ENCODE results near the gene CDC42BPG. TPM values are rescaled to one million over a fixed set of nuclear protein-coding genes. Genes with fewer than 3 reads are reported as not detected.

Gene CDC42BPG
- total and polyA plus RNA-seq, 2 donors (not counting 1 experiment from before 2014, with no cell fraction given), result 0.03 to 0.33 TPM

DNA sequence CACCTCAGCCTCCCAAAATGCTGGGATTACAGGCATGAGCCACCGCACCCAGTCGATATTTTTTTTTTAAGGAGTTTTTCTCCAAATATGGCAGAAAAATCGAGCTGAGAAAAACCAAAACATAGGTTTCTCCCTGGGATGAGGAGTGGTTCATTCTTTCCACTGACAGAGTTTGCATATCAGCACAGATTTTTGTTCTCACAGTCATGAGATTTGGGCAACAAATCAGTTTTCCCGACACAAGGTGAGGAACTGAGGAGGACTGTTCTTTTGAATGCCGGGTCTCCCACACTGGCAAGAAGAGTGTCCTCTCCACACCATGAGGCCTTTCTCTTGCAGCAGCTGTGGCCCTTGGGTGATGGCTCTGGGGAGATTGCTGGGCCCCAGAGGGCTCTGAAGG is 37.8 kb upstream of the CDC42BPG start:
- DNase-seq (ENCODE audit: low read depth in 2 of 2), result no peak
- no peak overlapping the region for H3K4me2 ChIP-seq (ENCODE audit: extremely low read depth, insufficient read depth, low read length)
- no peak for TF ChIP-seq EZH2 (IDR thresholded peaks at IDR 0.05; ENCODE audit: low read length, missing control alignments)
- TF ChIP-seq, protein P1, sequence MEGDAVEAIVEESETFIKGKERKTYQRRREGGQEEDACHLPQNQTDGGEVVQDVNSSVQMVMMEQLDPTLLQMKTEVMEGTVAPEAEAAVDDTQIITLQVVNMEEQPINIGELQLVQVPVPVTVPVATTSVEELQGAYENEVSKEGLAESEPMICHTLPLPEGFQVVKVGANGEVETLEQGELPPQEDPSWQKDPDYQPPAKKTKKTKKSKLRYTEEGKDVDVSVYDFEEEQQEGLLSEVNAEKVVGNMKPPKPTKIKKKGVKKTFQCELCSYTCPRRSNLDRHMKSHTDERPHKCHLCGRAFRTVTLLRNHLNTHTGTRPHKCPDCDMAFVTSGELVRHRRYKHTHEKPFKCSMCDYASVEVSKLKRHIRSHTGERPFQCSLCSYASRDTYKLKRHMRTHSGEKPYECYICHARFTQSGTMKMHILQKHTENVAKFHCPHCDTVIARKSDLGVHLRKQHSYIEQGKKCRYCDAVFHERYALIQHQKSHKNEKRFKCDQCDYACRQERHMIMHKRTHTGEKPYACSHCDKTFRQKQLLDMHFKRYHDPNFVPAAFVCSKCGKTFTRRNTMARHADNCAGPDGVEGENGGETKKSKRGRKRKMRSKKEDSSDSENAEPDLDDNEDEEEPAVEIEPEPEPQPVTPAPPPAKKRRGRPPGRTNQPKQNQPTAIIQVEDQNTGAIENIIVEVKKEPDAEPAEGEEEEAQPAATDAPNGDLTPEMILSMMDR (conservative IDR thresholded peaks at IDR 0.05 in 1 of 2, IDR thresholded peaks at IDR 0.05 in 1 of 2; ENCODE audit: low read depth in 1 of 2, low read length in 2 of 2), result no peak

DNA sequence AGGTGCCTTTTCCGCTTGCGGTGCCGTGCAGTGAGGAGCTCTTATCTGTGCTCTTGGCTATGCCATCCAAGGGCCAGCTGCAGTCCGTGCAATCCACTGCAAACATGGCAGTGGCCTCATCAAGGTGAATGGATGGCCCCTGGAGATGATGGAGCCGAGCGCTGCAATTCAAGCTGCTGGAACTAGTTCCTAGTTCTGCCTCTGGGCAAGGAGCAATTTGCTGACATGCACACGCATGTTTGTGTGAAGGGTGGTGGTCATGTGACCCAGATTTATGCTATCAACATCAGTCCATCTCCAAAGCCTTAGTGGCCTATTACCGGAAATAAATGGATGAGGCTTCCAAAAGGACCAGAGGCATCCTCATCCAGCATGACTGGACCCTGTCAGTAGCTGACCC is 37.0 kb upstream of the CDC42BPG start:
- TF ChIP-seq EZH2 (IDR thresholded peaks at IDR 0.05; ENCODE audit: low read length, missing control alignments), result no peak
- TF ChIP-seq, protein P1 (conservative IDR thresholded peaks at IDR 0.05 in 1 of 2, IDR thresholded peaks at IDR 0.05 in 1 of 2; ENCODE audit: low read depth in 1 of 2, low read length in 2 of 2), result no peak
- Histone ChIP-seq H2AFZ (ENCODE audit: low read length) (no peak overlapping the region), H3K4me1 (ENCODE audit: control insufficient read depth, extremely low read depth, insufficient read depth, low read length) (peaks cover 4% of the 10 kb centered on the region), H4K20me1 (ENCODE audit: control insufficient read depth, extremely low read depth, insufficient read depth, low read length) (no peaks in the 10 kb centered on the region), H3K4me2 (ENCODE audit: extremely low read depth, insufficient read depth, low read length) (no peak overlapping the region), H3K27me3 (ENCODE audit: control insufficient read depth, insufficient read depth, low read length) (no peaks in the 10 kb centered on the region), H3K9ac (ENCODE audit: insufficient read depth, low read length) (no peak overlapping the region), H3K36me3 (ENCODE audit: control insufficient read depth, insufficient read depth, low read length) (no peaks in the 10 kb centered on the region), H3K4me3 (replicated peaks in 1 of 4; ENCODE audit: control extremely low read depth in 1 of 4, insufficient read depth in 1 of 4, low read depth in 3 of 4, low read length in 4 of 4) (no peak overlapping the region), H3K9me3 (ENCODE audit: control insufficient read depth, insufficient read depth, low read depth, low read length) (no peaks in the 10 kb centered on the region), H3K79me2 (ENCODE audit: control insufficient read depth, insufficient read depth, low read length) (peaks cover 19% of the 10 kb centered on the region), H3K27ac (ENCODE audit: insufficient read depth, low read length) (no peak overlapping the region)
- no peak for DNase-seq (ENCODE audit: low read depth in 2 of 2)

More for the DNA sequence above, 37.8 kb upstream of the CDC42BPG start:
- no peak overlapping the region for H3K9ac ChIP-seq (ENCODE audit: insufficient read depth, low read length)
- H2AFZ ChIP-seq (ENCODE audit: low read length), result no peak overlapping the region
- no peak overlapping the region for H3K27ac ChIP-seq (ENCODE audit: insufficient read depth, low read length)
- H3K79me2 ChIP-seq (ENCODE audit: control insufficient read depth, insufficient read depth, low read length), result peaks cover 11% of the 10 kb centered on the region
- H3K4me1 ChIP-seq (ENCODE audit: control insufficient read depth, extremely low read depth, insufficient read depth, low read length), result peaks cover 4% of the 10 kb centered on the region
- no peaks in the 10 kb centered on the region for H3K27me3 ChIP-seq (ENCODE audit: control insufficient read depth, insufficient read depth, low read length)
- H3K9me3 ChIP-seq (ENCODE audit: control insufficient read depth, insufficient read depth, low read depth, low read length), result no peaks in the 10 kb centered on the region
- H4K20me1 ChIP-seq (ENCODE audit: control insufficient read depth, extremely low read depth, insufficient read depth, low read length), result no peaks in the 10 kb centered on the region
- no peaks in the 10 kb centered on the region for H3K36me3 ChIP-seq (ENCODE audit: control insufficient read depth, insufficient read depth, low read length)
- H3K4me3 ChIP-seq (replicated peaks in 1 of 4; ENCODE audit: control extremely low read depth in 1 of 4, insufficient read depth in 1 of 4, low read depth in 3 of 4, low read length in 4 of 4), result no peak overlapping the region

DNA sequence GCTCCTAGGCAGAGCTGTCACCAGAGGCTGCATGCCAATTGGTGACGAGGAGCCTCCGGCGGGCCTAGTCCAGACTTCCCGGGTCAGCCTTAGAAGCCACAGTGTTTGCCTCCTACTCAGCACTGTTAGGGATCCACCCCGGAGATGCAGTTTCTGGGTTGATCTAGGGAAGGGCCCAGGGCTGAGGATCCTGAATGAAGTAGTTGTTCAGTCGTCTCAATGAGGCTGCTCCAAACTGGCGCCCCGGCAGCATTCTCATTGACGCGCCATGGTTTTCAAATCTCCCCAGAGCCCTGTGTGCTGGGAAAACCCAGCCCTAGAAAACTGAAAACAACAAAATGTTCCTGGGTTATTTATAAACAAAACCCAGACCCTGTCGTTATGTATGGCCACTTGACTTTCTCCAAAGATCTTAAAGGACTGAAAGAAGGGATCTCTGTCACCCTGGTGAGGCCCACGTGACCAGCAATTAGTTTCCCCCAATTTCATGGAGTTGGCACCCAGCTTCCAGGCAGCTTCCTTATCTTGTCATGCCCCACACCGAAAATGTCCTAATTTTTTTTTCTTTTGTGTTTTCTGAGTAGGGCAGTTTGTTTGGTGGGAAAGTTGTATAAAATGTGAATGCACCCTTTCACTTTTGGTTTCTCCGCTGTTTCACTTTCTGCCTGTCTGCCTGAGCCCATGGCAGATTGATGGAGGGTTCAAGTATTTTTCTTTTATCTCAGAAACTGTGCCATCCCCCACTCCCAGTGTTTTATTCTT is 36.0 kb upstream of the CDC42BPG start:
- Histone ChIP-seq H3K27me3 (ENCODE audit: control insufficient read depth, insufficient read depth, low read length) (no peaks in the 10 kb centered on the region), H3K9ac (ENCODE audit: insufficient read depth, low read length) (no peak overlapping the region), H3K36me3 (ENCODE audit: control insufficient read depth, insufficient read depth, low read length) (peaks cover 3% of the 10 kb centered on the region), H3K79me2 (ENCODE audit: control insufficient read depth, insufficient read depth, low read length) (peaks cover 29% of the 10 kb centered on the region), H3K4me2 (ENCODE audit: extremely low read depth, insufficient read depth, low read length) (peak overlapping the region; percentile 36), H2AFZ (ENCODE audit: low read length) (no peak overlapping the region), H4K20me1 (ENCODE audit: control insufficient read depth, extremely low read depth, insufficient read depth, low read length) (no peaks in the 10 kb centered on the region), H3K4me3 (replicated peaks in 1 of 4; ENCODE audit: control extremely low read depth in 1 of 4, insufficient read depth in 1 of 4, low read depth in 3 of 4, low read length in 4 of 4) (no peak overlapping the region), H3K27ac (ENCODE audit: insufficient read depth, low read length) (peak overlapping the region; percentile 87), H3K9me3 (ENCODE audit: control insufficient read depth, insufficient read depth, low read depth, low read length) (no peaks in the 10 kb centered on the region), H3K4me1 (ENCODE audit: control insufficient read depth, extremely low read depth, insufficient read depth, low read length) (peaks cover 4% of the 10 kb centered on the region)
- TF ChIP-seq, protein P1 (conservative IDR thresholded peaks at IDR 0.05 in 1 of 2, IDR thresholded peaks at IDR 0.05 in 1 of 2; ENCODE audit: low read depth in 1 of 2, low read length in 2 of 2), result no peak
- no peak for DNase-seq (ENCODE audit: low read depth in 2 of 2)
